Endodermal cell (in vitro differentiated cells): ENCODE results near the gene A3GALT2. TPM values are rescaled to one million over a fixed set of nuclear protein-coding genes. Genes with fewer than 3 reads are reported as not detected.
"Not testable (repeated sequence)": the region's sequence is repeated elsewhere in the genome, so short reads cannot be mapped to it uniquely, and the experiment has no call there.

ENCODE experiments used
- DNase-seq: peaks from one replicate; pipeline ENCODE4 v3.0.0-alpha.2; 2017
- H3K27ac ChIP-seq: 2 replicates; pipeline ENCODE4 v1.5.1; 2013; ENCODE audit warnings: mild to moderate bottlenecking, low read depth, low read length, moderate library complexity
- H3K27me3 ChIP-seq: 2 replicates; pipeline ENCODE4 v1.6.1; 2013; ENCODE audit warnings: mild to moderate bottlenecking, low read length, moderate library complexity; ENCODE audit not compliant: insufficient read depth, control insufficient read depth, poor library complexity, severe bottlenecking
- H3K36me3 ChIP-seq: 2 replicates; pipeline ENCODE4 v1.7.0; 2013; ENCODE audit warnings: mild to moderate bottlenecking, low read length, moderate library complexity; ENCODE audit not compliant: control insufficient read depth, insufficient read depth
- H3K4me1 ChIP-seq: one replicate; pipeline ENCODE4 v1.7.0; 2013; ENCODE audit warnings: low read length; ENCODE audit not compliant: control insufficient read depth, insufficient read depth
- H3K4me3 ChIP-seq: 2 replicates; pipeline ENCODE4 v1.5.1; 2013; ENCODE audit warnings: mild to moderate bottlenecking, low read length, moderate library complexity
- H3K9ac ChIP-seq: 2 replicates; pipeline ENCODE4 v1.6.1; 2013; ENCODE audit warnings: mild to moderate bottlenecking, low read length, moderate library complexity; ENCODE audit not compliant: poor library complexity, severe bottlenecking; ENCODE audit errors: extremely low read depth
- H3K9me3 ChIP-seq: 2 replicates; pipeline ENCODE4 v1.6.1; 2013; ENCODE audit warnings: mild to moderate bottlenecking, low read length, moderate library complexity; ENCODE audit not compliant: control insufficient read depth
- H3K27ac Mint-ChIP-seq: 2 replicates; pipeline ENCODE4 v1.8.0; 2020; ENCODE audit warnings: mixed read lengths
- H3K27me3 Mint-ChIP-seq: 2 replicates; pipeline ENCODE4 v1.8.0; 2021; ENCODE audit warnings: mild to moderate bottlenecking, mixed read lengths; ENCODE audit not compliant: insufficient read depth
- H3K36me3 Mint-ChIP-seq: 2 replicates; pipeline ENCODE4 v1.8.0; 2020; ENCODE audit warnings: low read depth, mixed read lengths
- H3K4me1 Mint-ChIP-seq: 2 replicates; pipeline ENCODE4 v1.8.0; 2020; ENCODE audit warnings: mixed read lengths
- H3K4me3 Mint-ChIP-seq: 2 replicates; pipeline ENCODE4 v1.8.0; 2020; ENCODE audit warnings: mild to moderate bottlenecking, moderate library complexity, mixed read lengths
- H3K9me3 Mint-ChIP-seq: 2 replicates; pipeline ENCODE4 v1.8.0; 2020; ENCODE audit warnings: mild to moderate bottlenecking, mixed read lengths
- WGBS, 2 experiments: methylation state at CpG; one replicate each; pipeline versions ENCODE4 v1.1.5 to v1.1.7; 2013; ENCODE audit warnings: missing lambda C conversion rate in 2 of 2, mixed read lengths in 1 of 2; ENCODE audit not compliant: insufficient coverage in 1 of 2, insufficient read length in 1 of 2; 5-methylcytosine and 5-hydroxymethylcytosine counted together
- total RNA-seq, 2 donors: library from RNA; stranded (reverse); fragmentation: NEBNext Ultra II Directional in 1 of 2; extraction: Animal tissue kit (Norgen Biotek cat#: 25700) in 1 of 2; gene quantifications; 2 replicates in 1 of 2; 3 replicates in 1 of 2; pipeline ENCODE4 v1.2.1, GENCODE V29; 2021
- TF ChIP-seq, protein P1 (sequence below): fragments of 200-600 bp; sonication (generic); conservative IDR thresholded peaks from 2 replicates; pipeline ENCODE4 v1.5.0; 2021; ENCODE audit warnings: antibody characterized with exemption, mild to moderate bottlenecking

A3GALT2 gene
- total RNA-seq, 2 donors from 2014 or later, result not detected

DNA sequence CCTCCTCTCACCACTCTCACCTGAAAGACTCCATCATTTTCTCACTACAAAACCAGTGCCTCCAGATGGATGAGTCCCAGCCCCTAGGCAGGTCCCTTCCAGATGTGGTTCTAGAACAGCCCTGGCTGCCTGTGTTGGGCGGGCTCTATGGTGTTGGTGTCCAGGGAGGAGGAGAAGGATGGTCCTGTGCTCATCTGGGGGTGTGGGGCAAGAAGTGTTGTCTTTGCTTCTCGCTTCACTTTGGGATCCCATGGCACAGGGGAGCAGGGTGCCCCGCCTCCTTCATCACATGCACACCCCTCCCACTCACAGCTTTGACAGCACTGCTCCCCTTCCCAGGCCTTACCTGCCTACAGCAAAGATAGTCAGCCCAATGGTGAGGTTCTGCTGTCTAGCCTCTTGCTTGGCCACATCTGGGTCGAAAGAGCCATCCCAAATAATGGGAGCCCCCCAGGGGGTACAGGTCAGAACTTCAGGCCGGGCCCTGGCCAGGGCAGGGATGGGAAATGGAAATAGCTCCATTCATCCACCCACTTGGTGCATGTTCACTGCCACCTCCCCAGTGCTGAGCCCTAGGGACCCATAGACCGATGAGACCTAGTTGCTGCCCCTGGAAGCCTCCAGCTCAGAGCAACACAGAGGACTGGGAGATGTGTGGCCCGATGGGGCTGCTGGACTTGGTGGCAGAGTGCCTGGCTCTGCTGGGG, 9.0 kb downstream of the A3GALT2 start:
- Histone ChIP-seq H3K9me3 (no peaks in the 10 kb centered on the region), H3K36me3 (no peaks in the 10 kb centered on the region), H3K4me3 (no peak overlapping the region), H3K9ac (no peak overlapping the region), H3K4me1 (no peaks in the 10 kb centered on the region), H3K27me3 (no peaks in the 10 kb centered on the region), H3K27ac (no peak overlapping the region)
- Mint-ChIP-seq H3K9me3 (peaks cover 19% of the 10 kb centered on the region), H3K4me1 (no peaks in the 10 kb centered on the region), H3K4me3 (no peak overlapping the region), H3K27me3 (peaks cover 59% of the 10 kb centered on the region), H3K27ac (no peak overlapping the region), H3K36me3 (no peaks in the 10 kb centered on the region)
- TF ChIP-seq, protein P1, sequence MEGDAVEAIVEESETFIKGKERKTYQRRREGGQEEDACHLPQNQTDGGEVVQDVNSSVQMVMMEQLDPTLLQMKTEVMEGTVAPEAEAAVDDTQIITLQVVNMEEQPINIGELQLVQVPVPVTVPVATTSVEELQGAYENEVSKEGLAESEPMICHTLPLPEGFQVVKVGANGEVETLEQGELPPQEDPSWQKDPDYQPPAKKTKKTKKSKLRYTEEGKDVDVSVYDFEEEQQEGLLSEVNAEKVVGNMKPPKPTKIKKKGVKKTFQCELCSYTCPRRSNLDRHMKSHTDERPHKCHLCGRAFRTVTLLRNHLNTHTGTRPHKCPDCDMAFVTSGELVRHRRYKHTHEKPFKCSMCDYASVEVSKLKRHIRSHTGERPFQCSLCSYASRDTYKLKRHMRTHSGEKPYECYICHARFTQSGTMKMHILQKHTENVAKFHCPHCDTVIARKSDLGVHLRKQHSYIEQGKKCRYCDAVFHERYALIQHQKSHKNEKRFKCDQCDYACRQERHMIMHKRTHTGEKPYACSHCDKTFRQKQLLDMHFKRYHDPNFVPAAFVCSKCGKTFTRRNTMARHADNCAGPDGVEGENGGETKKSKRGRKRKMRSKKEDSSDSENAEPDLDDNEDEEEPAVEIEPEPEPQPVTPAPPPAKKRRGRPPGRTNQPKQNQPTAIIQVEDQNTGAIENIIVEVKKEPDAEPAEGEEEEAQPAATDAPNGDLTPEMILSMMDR, result no peak
- 80 to 93% methylated on average over 3 to 7 of the region's 7 CpGs for WGBS, 2 experiments
- no peak for DNase-seq

DNA sequence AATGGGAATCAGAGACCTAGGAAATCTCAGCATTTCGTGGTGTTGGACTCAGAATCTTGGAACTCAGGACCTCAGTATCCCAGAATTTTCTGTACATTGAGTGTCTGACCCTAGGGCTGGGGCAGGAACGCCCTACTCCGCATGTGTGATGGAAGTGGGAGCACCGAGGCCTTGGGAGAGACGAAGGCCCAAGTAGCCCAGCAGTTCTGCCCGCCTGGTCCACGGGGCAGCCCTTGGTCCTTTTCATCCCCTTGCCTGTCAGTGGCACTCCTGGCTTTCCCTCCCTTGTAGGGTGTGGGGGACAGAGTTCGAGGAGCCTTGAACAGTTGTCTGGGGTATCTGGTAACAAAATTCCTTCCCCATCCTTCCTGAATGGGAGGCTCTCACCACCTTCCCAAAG, 10.2 kb downstream of the A3GALT2 start:
- no peak overlapping the region for H3K4me3 ChIP-seq
- no peak overlapping the region for H3K9ac ChIP-seq
- no peaks in the 10 kb centered on the region for H3K4me1 ChIP-seq
- peaks cover 3% of the 10 kb centered on the region for H3K4me1 Mint-ChIP-seq
- no peak for DNase-seq
- H3K27ac Mint-ChIP-seq, result no peak overlapping the region
- no peaks in the 10 kb centered on the region for H3K36me3 ChIP-seq
- peaks cover 19% of the 10 kb centered on the region for H3K9me3 Mint-ChIP-seq
- peaks cover 60% of the 10 kb centered on the region for H3K27me3 Mint-ChIP-seq
- H3K27me3 ChIP-seq, result no peaks in the 10 kb centered on the region
- H3K36me3 Mint-ChIP-seq, result no peaks in the 10 kb centered on the region
- TF ChIP-seq, protein P1, result no peak
- no peak overlapping the region for H3K27ac ChIP-seq
- 64 to 67% methylated on average over 4 to 8 of the region's 8 CpGs for WGBS, 2 experiments
- H3K4me3 Mint-ChIP-seq, result no peak overlapping the region
- no peaks in the 10 kb centered on the region for H3K9me3 ChIP-seq

DNA sequence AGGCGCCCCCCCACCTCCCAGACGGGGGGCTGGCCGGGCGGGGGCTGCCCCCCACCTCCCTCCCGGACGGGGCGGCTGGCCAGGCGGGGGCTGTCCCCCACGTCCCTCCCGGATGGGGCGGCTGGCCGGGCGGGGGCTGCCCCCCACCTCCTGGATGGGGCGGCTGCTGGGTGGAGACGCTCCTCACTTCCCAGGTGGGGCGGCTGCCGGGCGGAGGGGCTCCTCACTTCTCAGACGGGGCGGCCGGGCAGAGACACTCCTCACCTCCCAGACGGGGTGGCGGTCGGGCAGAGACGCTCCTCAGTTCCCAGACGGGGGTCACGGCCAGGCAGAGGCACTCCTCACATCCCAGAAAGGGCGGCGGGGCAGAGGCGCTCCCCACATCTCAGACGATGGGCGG, 11.5 kb downstream of the A3GALT2 start:
- not testable (repeated sequence) for H3K4me1 ChIP-seq, H3K27me3 ChIP-seq, H3K4me3 ChIP-seq, H3K27ac ChIP-seq, H3K4me3 Mint-ChIP-seq, H3K4me1 Mint-ChIP-seq, DNase-seq, H3K36me3 Mint-ChIP-seq, H3K9me3 ChIP-seq, H3K27ac Mint-ChIP-seq, H3K9ac ChIP-seq, H3K36me3 ChIP-seq
- Mint-ChIP-seq H3K9me3 (peaks cover 19% of the 10 kb centered on the region), H3K27me3 (peaks cover 66% of the 10 kb centered on the region)
- WGBS, 2 experiments, result 92% methylated on average over 31 of the region's 32 CpGs; no CpG with 5 or more reads in 1 of the 2 experiments

DNA sequence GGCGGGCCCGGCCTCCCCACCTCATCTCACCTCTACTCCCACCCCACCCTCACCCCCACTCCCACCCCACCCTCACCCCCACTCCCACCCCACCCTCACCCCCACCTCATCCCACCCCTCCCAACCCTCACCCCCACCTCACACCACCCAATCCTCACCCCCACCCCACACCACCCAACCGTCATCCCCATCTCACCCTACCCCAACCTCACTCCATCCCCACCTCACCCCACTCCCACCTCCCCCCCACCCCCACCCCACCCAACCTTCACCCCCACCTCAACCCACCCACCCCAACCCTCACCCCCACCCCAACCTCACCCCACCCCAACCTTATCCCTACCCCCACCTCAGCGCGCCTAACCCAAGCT, 13.4 kb downstream of the A3GALT2 start:
- WGBS, 2 experiments, result no CpG with 5 or more reads among the region's 5 CpGs
- Histone ChIP-seq H3K4me1 (no peaks in the 10 kb centered on the region), H3K27me3 (no peaks in the 10 kb centered on the region), H3K9me3 (no peaks in the 10 kb centered on the region), H3K36me3 (no peaks in the 10 kb centered on the region), H3K27ac (no peak overlapping the region), H3K9ac (no peak overlapping the region), H3K4me3 (no peak overlapping the region)
- H3K4me3 Mint-ChIP-seq, result no peak overlapping the region
- peaks cover 2% of the 10 kb centered on the region for H3K36me3 Mint-ChIP-seq
- H3K27ac Mint-ChIP-seq, result no peak overlapping the region
- H3K4me1 Mint-ChIP-seq, result peaks cover 3% of the 10 kb centered on the region
- TF ChIP-seq, protein P1, result no peak
- no peak for DNase-seq
- H3K27me3 Mint-ChIP-seq, result peaks cover 75% of the 10 kb centered on the region
- H3K9me3 Mint-ChIP-seq, result peaks cover 20% of the 10 kb centered on the region
